DOHH2 (cell line): ENCODE results near the gene CACNA2D3.

Experiments
- CTCF ChIP-seq: fragments of 200-600 bp; sonication (generic); IDR thresholded peaks from one replicate; pipeline ENCODE4 v1.5.1; 2014; ENCODE audit warnings: antibody characterized with exemption, mild to moderate bottlenecking, low read depth, low read length; ENCODE audit not compliant: poor library complexity, severe bottlenecking
- EZH2phosphoT487 ChIP-seq: fragments of 200-600 bp; sonication (generic); IDR thresholded peaks from 2 replicates; pipeline ENCODE4 v1.6.1; 2017; ENCODE audit warnings: borderline replicate concordance, mild to moderate bottlenecking, antibody characterized with exemption, low read length, moderate library complexity, mixed read lengths

DNA sequence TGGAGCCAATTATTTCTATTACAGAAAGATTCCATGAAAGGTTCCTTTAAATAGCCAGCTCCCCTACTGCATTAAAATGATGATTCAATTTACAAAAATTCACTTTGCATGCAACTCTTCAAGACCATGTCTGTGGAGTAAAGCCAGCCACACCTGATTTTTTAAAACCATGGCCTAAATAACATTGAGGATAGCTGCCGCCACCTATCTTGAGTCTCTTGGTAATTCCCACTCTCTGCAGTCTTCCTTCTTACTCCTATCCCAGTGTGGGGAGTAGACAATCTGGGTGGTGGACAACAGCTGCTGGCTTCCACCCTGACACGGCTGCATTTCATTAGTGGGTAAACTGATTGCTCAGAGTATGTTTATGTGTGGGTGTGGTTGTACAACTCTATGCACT is 794.8 kb downstream of the CACNA2D3 start:
- TF ChIP-seq CTCF (no peak), EZH2phosphoT487 (no peak)
